GM10266 (cell line): ENCODE results near the gene LMX1A.

Experiments
- DNase-seq: peaks from one replicate; pipeline ENCODE4 v3.0.0; 2012; ENCODE audit errors: extremely low spot score
- CTCF ChIP-seq: IDR thresholded peaks from 2 replicates; pipeline ENCODE4 v1.5.1; 2012; ENCODE audit warnings: mild to moderate bottlenecking, low read depth; ENCODE audit not compliant: control insufficient read depth, insufficient read depth; ENCODE audit errors: missing control alignments

LMX1A gene

DNA sequence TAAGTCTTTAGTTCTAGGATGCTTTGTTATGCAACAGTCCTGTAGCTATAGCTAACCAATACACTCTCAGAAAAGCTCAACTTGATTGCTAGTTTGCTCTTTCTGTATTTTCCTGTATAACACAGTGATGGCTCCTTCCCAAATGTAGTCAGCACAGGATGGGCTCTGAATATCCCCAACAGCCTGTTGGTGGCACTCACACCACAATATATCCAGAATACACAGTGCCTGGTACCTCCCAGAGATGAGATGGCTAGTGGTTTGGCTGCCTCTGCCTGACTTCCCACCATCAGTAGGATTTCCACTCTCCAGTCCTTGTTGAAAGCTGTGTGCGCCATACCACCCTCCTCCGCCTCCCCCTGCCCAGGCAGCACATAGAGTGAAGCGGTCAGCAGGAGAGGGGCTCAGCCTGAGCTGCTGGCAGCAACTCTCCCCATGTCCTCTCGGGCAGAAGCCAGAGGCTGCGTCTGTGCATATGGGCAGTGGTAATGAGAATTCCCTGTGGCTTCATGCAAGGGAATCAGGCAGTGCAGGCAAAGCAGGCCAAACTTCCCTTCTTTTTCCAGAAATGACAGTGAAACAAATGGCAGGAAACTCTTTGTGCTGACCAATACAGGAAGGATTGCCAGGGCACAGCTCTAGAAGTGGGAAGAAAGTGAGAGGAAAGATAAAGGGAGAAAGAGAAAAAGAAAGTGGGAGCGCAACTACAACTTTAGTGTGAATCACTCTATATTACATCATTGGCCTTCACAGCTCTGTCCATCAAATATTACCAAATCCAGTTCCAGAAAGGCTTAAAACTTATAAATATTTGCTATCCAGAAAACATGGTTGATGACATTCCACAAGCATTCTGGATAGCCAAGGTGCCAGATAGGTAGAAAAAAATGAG lies 49.7 kb downstream of the LMX1A start:
- TF ChIP-seq CTCF: no peak
- no peak for DNase-seq

- no peak for DNase-seq
Observed at GRCh38 chr1:165303386-165303785, 53.1 kb downstream of the LMX1A start.

DNA sequence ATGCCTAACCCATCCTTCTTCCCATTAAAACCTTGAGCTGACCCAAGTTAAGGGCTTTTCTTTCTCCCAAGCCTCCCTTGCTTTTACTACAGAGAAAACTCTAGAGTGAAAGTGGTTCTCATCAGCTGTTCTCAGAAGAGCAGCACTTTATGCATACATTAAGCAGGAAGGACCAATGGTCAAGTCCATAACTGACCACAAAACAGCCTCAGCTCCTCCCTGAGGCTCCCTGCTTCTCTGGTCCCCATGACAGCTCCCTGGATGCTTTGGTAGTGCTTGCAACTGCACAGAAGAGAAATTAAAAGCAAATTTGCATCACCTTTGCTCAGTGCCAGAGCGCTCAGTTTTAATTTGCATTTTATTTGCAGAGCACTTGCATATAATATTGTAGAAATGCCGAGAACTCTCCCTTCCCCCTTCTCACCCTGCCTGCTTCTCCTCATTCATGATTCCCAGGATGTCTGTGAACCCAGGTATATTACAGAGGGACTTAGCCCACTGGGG lies 56.1 kb downstream of the LMX1A start:
- no peak for DNase-seq
- no peak for TF ChIP-seq CTCF

More at GRCh38 chr1:165303386-165303785, 53.1 kb downstream of the LMX1A start:
- no peak for TF ChIP-seq CTCF

- no peak for TF ChIP-seq CTCF
- no peak for DNase-seq
Observed at GRCh38 chr1:165298203-165298820, 58.2 kb downstream of the LMX1A start.

DNA sequence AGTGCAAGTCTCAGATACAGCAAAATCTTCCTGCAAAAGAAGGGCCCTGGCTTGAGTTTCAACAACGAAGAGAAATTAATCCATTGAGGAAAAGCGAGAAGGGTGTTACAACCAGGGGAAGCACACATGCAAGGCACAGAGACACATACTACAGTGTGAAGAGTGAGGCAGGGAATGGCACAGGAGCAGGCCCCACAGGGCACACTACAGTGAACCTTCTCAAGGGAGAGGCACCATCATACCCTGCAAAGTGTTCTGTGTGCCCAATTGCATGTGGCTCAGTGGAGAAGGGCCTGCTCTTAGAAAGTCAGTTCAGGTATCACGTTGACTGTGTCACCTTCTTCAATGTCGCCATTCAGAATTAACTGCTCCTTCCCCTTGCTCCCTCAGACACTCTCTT lies 60.3 kb downstream of the LMX1A start:
- no peak for DNase-seq
- TF ChIP-seq CTCF: no peak

- no peak for TF ChIP-seq CTCF
- DNase-seq: no peak
Observed at GRCh38 chr1:165290148-165290547, 66.4 kb downstream of the LMX1A start.

- no peak for DNase-seq
- TF ChIP-seq CTCF: no peak
Observed at GRCh38 chr1:165289556-165289955, 67.0 kb downstream of the LMX1A start.
